Vagina (tissue), 2 donors: ENCODE results near the gene COL23A1. TPM values are rescaled to one million over a fixed set of nuclear protein-coding genes. Genes with fewer than 3 reads are reported as not detected.

Experiments
- DNase-seq, 2 donors: peaks; one replicate each; pipeline ENCODE4 v3.0.0-alpha.2; 2017; ENCODE audit errors: extremely low spot score in 2 of 2
- H3K27ac ChIP-seq: fragments of 200-600 bp; sonication (generic); one replicate; pipeline ENCODE4 v1.5.1; 2019
- H3K27me3 ChIP-seq: fragments of 200-600 bp; sonication (generic); one replicate; pipeline ENCODE4 v1.5.1; 2019
- H3K36me3 ChIP-seq, 2 donors: fragments of 200-600 bp; sonication (generic); one replicate each; pipeline ENCODE4 v1.5.1; 2017 to 2019
- H3K4me1 ChIP-seq: fragments of 200-600 bp; sonication (generic); one replicate; pipeline ENCODE4 v1.5.1; 2019
- H3K4me3 ChIP-seq, 2 donors: fragments of 200-600 bp; sonication (generic); 1 replicate in 1 of 2; 2 replicates in 1 of 2; pipeline ENCODE4 v1.5.1; 2016 to 2019
- H3K9me3 ChIP-seq: fragments of 200-600 bp; sonication (generic); one replicate; pipeline ENCODE4 v1.5.1; 2019
- CTCF ChIP-seq, 3 experiments: fragments of 450-650 bp in 2 of 3; fragments of 200-600 bp in 1 of 3; sonication (generic) in 1 of 3; IDR thresholded peaks; one replicate each; pipeline ENCODE4 v1.5.1; 2017 to 2019; ENCODE audit warnings: antibody characterized with exemption in 3 of 3, mild to moderate bottlenecking in 2 of 3, moderate library complexity in 2 of 3
- POLR2A ChIP-seq, 2 donors: fragments of 450-650 bp; IDR thresholded peaks; one replicate each; pipeline ENCODE4 v1.6.1; 2017; ENCODE audit warnings: antibody characterized with exemption in 2 of 2, mild to moderate bottlenecking in 2 of 2, moderate library complexity in 2 of 2
- POLR2AphosphoS5 ChIP-seq, 2 donors: sonication (generic); formaldehyde crosslinking; IDR thresholded peaks; one replicate each; pipeline ENCODE4 v1.9.0; 2017; ENCODE audit warnings: antibody characterized with exemption in 2 of 2, mild to moderate bottlenecking in 2 of 2, low read depth in 1 of 2; ENCODE audit not compliant: insufficient read depth in 1 of 2
- intact Hi-C: fragments of 100-400 bp; cut with DNase I; formaldehyde crosslinking; loops from one replicate; pipeline ENCODE4 v1.15.1; 2023
- total RNA-seq: library from RNA; depleted of rRNA; stranded (reverse); fragments of >200 nt; gene quantifications from one replicate; pipeline ENCODE4 v1.2.3, GENCODE V29; 2016

COL23A1 gene
- total RNA-seq, 1 donor from 2014 or later, result 3.7 TPM

GRCh38 chr5:178469011-178469974 is 120.9 kb downstream of the COL23A1 start:
- Histone ChIP-seq H3K4me1 (peaks cover 14% of the 10 kb centered on the region), H3K36me3 (no peaks in the 10 kb centered on the region), H3K27me3 (no peaks in the 10 kb centered on the region), H3K27ac (no peak overlapping the region), H3K9me3 (no peaks in the 10 kb centered on the region), H3K4me3 (no peak overlapping the region)
- DNase-seq, result peak; percentile 62 to 94
- intact Hi-C loops, result no loop called here
- TF ChIP-seq POLR2A (IDR thresholded peaks at IDR 0.05) (no peak), POLR2AphosphoS5 (IDR thresholded peaks at IDR 0.05; ENCODE audit: insufficient read depth in 1 of 2, low read depth in 1 of 2) (no peak), CTCF (IDR thresholded peaks at IDR 0.05) (no peak)

- intact Hi-C loops, result no loop called here
- H3K4me3 ChIP-seq, result peak overlapping the region in 1 of 2 donors; percentile 5
Measured at GRCh38 chr5:178468196-178468685, 122.0 kb downstream of the COL23A1 start.

GRCh38 chr5:178467568-178468195 is 122.5 kb downstream of the COL23A1 start:
- no peak for TF ChIP-seq POLR2A (IDR thresholded peaks at IDR 0.05)
- TF ChIP-seq POLR2AphosphoS5 (IDR thresholded peaks at IDR 0.05; ENCODE audit: insufficient read depth in 1 of 2, low read depth in 1 of 2), result peak in 1 of 2 donors; percentile 52
- H3K4me3 ChIP-seq, result peak overlapping the region in 1 of 2 donors; percentile 5
- intact Hi-C loops, result no loop called here
- no peaks in the 10 kb centered on the region for H3K36me3 ChIP-seq
- H3K27me3 ChIP-seq, result no peaks in the 10 kb centered on the region
- H3K9me3 ChIP-seq, result no peaks in the 10 kb centered on the region
- H3K27ac ChIP-seq, result peak overlapping the region; percentile 13
- H3K4me1 ChIP-seq, result peaks cover 14% of the 10 kb centered on the region
- DNase-seq, result peak; percentile 77 to 84

More at GRCh38 chr5:178468196-178468685, 122.0 kb downstream of the COL23A1 start:
- no peaks in the 10 kb centered on the region for H3K9me3 ChIP-seq
- no peaks in the 10 kb centered on the region for H3K27me3 ChIP-seq
- H3K36me3 ChIP-seq, result no peaks in the 10 kb centered on the region
- peak; percentile 22 to 60 for DNase-seq
- TF ChIP-seq CTCF (IDR thresholded peaks at IDR 0.05) (no peak), POLR2AphosphoS5 (IDR thresholded peaks at IDR 0.05; ENCODE audit: insufficient read depth in 1 of 2, low read depth in 1 of 2) (no peak), POLR2A (IDR thresholded peaks at IDR 0.05) (no peak)
- no peak overlapping the region for H3K27ac ChIP-seq
- H3K4me1 ChIP-seq, result peaks cover 14% of the 10 kb centered on the region

GRCh38 chr5:178467205-178467567 is 123.0 kb downstream of the COL23A1 start:
- peak overlapping the region; percentile 13 for H3K27ac ChIP-seq
- intact Hi-C loops, result no loop called here

More at GRCh38 chr5:178467205-178467567, 123.0 kb downstream of the COL23A1 start:
- Histone ChIP-seq H3K4me3 (no peak overlapping the region), H3K4me1 (peaks cover 14% of the 10 kb centered on the region), H3K9me3 (no peaks in the 10 kb centered on the region), H3K27me3 (no peaks in the 10 kb centered on the region), H3K36me3 (no peaks in the 10 kb centered on the region)
- peak in 1 of 2 donors; percentile 89 for DNase-seq
- no peak for TF ChIP-seq POLR2A (IDR thresholded peaks at IDR 0.05)
- TF ChIP-seq CTCF (IDR thresholded peaks at IDR 0.05), result no peak
- TF ChIP-seq POLR2AphosphoS5 (IDR thresholded peaks at IDR 0.05; ENCODE audit: insufficient read depth in 1 of 2, low read depth in 1 of 2), result no peak
